Heart left ventricle (tissue), 13 donors: Measurements from ENCODE around the gene PPP1R12B.

Experiments used
- POLR2A ChIP-seq, 2 donors: fragments of 450-650 bp; IDR thresholded peaks; one replicate each; pipeline ENCODE4 v1.6.1; 2017; ENCODE audit warnings: antibody characterized with exemption in 2 of 2, mild to moderate bottlenecking in 2 of 2, moderate library complexity in 2 of 2
- TF ChIP-seq, protein P1 (sequence below), 12 donors: fragments of 200-600 bp; sonication (generic) in 4 of 12; IDR thresholded peaks; one replicate each; pipeline versions ENCODE4 v1.5.0 to v1.8.0; 2018 to 2022; ENCODE audit warnings: antibody characterized with exemption in 12 of 12, mild to moderate bottlenecking in 5 of 12
- donor health status: ischemic (EF 13 %, LVEDD 7.1; RV severe dilation, severe dysfunction).
- donor health status: DM: no; HTN: yes; CAD: no.
- donor health status: DM: no; HTN: no; CAD: no.
- donor health status: ischemic (EF 25% LVEDD 6.9; RV normal size, moderate dysfunction).
- donor health status: ischemic (EF 25% LVEDD 5.7; RV mildly dilated, moderate dysfunction).
- donor health status: ischemic (EF 35%, LVEDD 5.7; RV mildly dilated, moderate dysfunction).
- donor health status: nonischemic (EF 11% LVEDD 7.7; RV severe dilation, severe dysfunction).
- donor health status: DM: yes; HTN: yes; CAD: no.
- donor health status: PGD.
- donor health status: ischemic (EF 29% LVEDD 5.4; RV normal size, mild dysfunction).
- donor health status: nonischemic (EF 23%, LVEDD 6.1; RV moderate dilation, normal function).

DNA sequence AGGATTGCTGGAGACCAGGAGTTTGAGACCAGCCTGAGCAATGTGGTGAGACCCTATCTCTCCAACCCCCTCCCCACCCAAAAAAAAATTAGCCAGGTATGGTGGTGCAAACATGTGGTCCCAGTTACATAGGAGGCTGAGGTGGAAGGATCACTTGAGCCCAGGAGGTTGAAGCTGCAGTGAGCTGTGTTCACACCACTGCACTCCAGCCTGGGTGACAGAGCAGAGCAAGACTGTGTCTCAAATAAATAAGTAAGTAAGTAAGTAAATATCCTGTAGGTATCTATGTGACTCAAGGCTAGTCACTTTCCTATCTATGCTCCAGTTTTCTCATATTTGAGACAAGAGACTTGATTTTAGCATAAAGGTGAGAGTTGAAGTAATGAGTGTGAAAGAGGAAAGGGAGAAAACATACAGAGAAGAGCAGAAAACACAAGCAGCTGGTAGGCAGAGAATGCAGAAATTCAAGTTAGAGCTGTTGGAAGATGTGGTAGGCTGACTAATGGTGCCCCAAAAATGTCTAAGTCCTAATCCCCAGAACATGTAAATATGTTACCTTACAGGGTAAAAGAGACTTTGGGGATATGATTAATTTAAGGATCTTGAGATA lies 7.5 kb downstream of the PPP1R12B start:
- TF ChIP-seq, protein P1, sequence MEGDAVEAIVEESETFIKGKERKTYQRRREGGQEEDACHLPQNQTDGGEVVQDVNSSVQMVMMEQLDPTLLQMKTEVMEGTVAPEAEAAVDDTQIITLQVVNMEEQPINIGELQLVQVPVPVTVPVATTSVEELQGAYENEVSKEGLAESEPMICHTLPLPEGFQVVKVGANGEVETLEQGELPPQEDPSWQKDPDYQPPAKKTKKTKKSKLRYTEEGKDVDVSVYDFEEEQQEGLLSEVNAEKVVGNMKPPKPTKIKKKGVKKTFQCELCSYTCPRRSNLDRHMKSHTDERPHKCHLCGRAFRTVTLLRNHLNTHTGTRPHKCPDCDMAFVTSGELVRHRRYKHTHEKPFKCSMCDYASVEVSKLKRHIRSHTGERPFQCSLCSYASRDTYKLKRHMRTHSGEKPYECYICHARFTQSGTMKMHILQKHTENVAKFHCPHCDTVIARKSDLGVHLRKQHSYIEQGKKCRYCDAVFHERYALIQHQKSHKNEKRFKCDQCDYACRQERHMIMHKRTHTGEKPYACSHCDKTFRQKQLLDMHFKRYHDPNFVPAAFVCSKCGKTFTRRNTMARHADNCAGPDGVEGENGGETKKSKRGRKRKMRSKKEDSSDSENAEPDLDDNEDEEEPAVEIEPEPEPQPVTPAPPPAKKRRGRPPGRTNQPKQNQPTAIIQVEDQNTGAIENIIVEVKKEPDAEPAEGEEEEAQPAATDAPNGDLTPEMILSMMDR (IDR thresholded peaks at IDR 0.05) = no peak
- no peak for TF ChIP-seq POLR2A (IDR thresholded peaks at IDR 0.05)
